ENCODE results near the gene SRPK1. TPM values are rescaled to one million over a fixed set of nuclear protein-coding genes. Genes with fewer than 3 reads are reported as not detected.

Gene SRPK1
- total and polyA plus RNA-seq, 2 of the 8 experiments (the other 6 are each of a cell fraction or from before 2014, with no cell fraction given): 25.7 to 116 TPM

- H3K79me2 ChIP-seq (ENCODE audit: control insufficient read depth in 1 of 2, insufficient read depth in 2 of 2, low read length in 2 of 2): peaks cover 3 to 88% of the 10 kb centered on the region in 2 experiments; a peak in 2 of 4 replicates
- H4K20me1 ChIP-seq (replicated peaks in 1 of 2; ENCODE audit: control insufficient read depth in 1 of 2, insufficient read depth in 2 of 2, low read length in 2 of 2): peaks cover 7 to 9% of the 10 kb centered on the region in 2 experiments
- no peak overlapping the region for H4K91ac ChIP-seq (replicated peaks; ENCODE audit: insufficient read length, low read length)
- TF ChIP-seq ATF3 (IDR thresholded peaks at IDR 0.05; ENCODE audit: insufficient read depth, low read depth, low read length) (no peak), SP4 (IDR thresholded peaks at IDR 0.05; ENCODE audit: low read length) (no peak), YY1 (IDR thresholded peaks at IDR 0.05; ENCODE audit: low read depth, low read length) (no peak), CEBPB (IDR thresholded peaks at IDR 0.05; ENCODE audit: low read depth, low read length) (no peak), KDM1A (IDR thresholded peaks at IDR 0.05; ENCODE audit: borderline replicate concordance, low read length) (no peak), POLR2A (IDR thresholded peaks at IDR 0.05; ENCODE audit: control extremely low read depth in 1 of 2, low read depth in 2 of 2, low read length in 2 of 2) (no peak), NANOG (IDR thresholded peaks at IDR 0.05; ENCODE audit: insufficient read depth, low read depth, low read length, poor library complexity, severe bottlenecking) (no peak), SIX5 (IDR thresholded peaks at IDR 0.05; ENCODE audit: low read depth, low read length) (no peak), TCF12 (IDR thresholded peaks at IDR 0.05; ENCODE audit: low read depth, low read length) (no peak), ASH2L (IDR thresholded peaks at IDR 0.05; ENCODE audit: low read length) (no peak), CBX5 (IDR thresholded peaks at IDR 0.05; ENCODE audit: low read depth, low read length) (no peak)
- H3K36me3 ChIP-seq (ENCODE audit: control insufficient read depth in 2 of 4, insufficient read depth in 4 of 4, low read length in 3 of 4): peaks cover 0 to 4% (median 2%) of the 10 kb centered on the region in 4 experiments; a peak in 2 of 8 replicates
- H2BK12ac ChIP-seq (ENCODE audit: low read depth, low read length): no peak overlapping the region
- H3K23ac ChIP-seq (ENCODE audit: insufficient read length): no peak overlapping the region
- ChIA-PET CTCF (ENCODE audit: partially characterized antibody) (no interaction called here), POLR2A (ENCODE audit: partially characterized antibody) (interaction anchor here (1.6 to 1.7 kb wide), 2 partner anchors 22 to 28 kb away, joined by 3 to 4 read pairs; no protein-coding TSS in a partner anchor)
- FAIRE-seq (no peak), DNase-seq (ENCODE audit: low read depth in 1 of 2, low spot score in 2 of 2) (no peak)
- no peak overlapping the region for H2BK15ac ChIP-seq (ENCODE audit: low read length)
- H2BK5ac ChIP-seq (ENCODE audit: low read depth, low read length): no peak overlapping the region
- H2BK20ac ChIP-seq (ENCODE audit: low read length): no peak overlapping the region
- WGBS, 2 experiments (ENCODE audit: extremely low coverage in 1 of 2, insufficient coverage in 1 of 2, insufficient read length in 1 of 2, insufficient replicate concordance in 2 of 2, low coverage in 1 of 2, low lambda C conversion rate in 2 of 2, missing lambda C conversion rate in 1 of 2): 83% methylated on average over 3 of the region's 3 CpGs; no CpG with 5 or more reads in 1 of the 2 experiments
- no peak overlapping the region for H3K4me3 ChIP-seq (ENCODE audit: extremely low read depth in 1 of 4, insufficient read depth in 2 of 4, low read depth in 3 of 4, low read length in 4 of 4)
- H2AK5ac ChIP-seq (ENCODE audit: low read depth, low read length): no peak overlapping the region
- no peak overlapping the region for H3K4ac ChIP-seq (replicated peaks; ENCODE audit: insufficient read length, low read depth, low read length)
- no peaks in the 10 kb centered on the region; the same call in 1 of the 2 replicates for H3K23me2 ChIP-seq (ENCODE audit: low read depth, low read length)
- no peak overlapping the region for H3K9ac ChIP-seq (replicated peaks in 1 of 4; ENCODE audit: extremely low read depth in 1 of 4, low read depth in 3 of 4, low read length in 3 of 4)
- H3K18ac ChIP-seq (ENCODE audit: extremely low read depth, low read length): no peak overlapping the region
- no peak overlapping the region for H3K56ac ChIP-seq (replicated peaks; ENCODE audit: insufficient read length, low read depth, low read length)
- no peak overlapping the region for H4K5ac ChIP-seq (ENCODE audit: insufficient read length, low read depth, low read length)
- no peaks in the 10 kb centered on the region for H3K27me3 ChIP-seq (replicated peaks in 1 of 4; ENCODE audit: control insufficient read depth in 3 of 4, extremely low read depth in 1 of 4, insufficient read depth in 3 of 4, low read length in 3 of 4)
- no peaks in the 10 kb centered on the region for H3K9me3 ChIP-seq (ENCODE audit: insufficient read depth in 2 of 2, low read depth in 1 of 2, low read length in 1 of 2)
- peaks cover 0 to 6% (median 3%) of the 10 kb centered on the region in 4 experiments; a peak in 2 of 7 replicates for H3K4me1 ChIP-seq (replicated peaks in 1 of 4; ENCODE audit: control insufficient read depth in 3 of 4, insufficient read depth in 4 of 4, low read length in 3 of 4)
- no peak overlapping the region for H2BK120ac ChIP-seq (replicated peaks; ENCODE audit: low read depth, low read length)
- no peak overlapping the region for H3K14ac ChIP-seq (ENCODE audit: insufficient read length)
- peak overlapping the region; percentile 26; the same call in 1 of the 2 replicates for H3K27ac ChIP-seq (ENCODE audit: low read depth, low read length)
- no peak overlapping the region for H4K8ac ChIP-seq (ENCODE audit: extremely low read depth, insufficient read depth, low read length)
- H2AFZ ChIP-seq (ENCODE audit: low read length): no peak overlapping the region
- 0 out of 4 replicates have a peak overlapping the region, but pooled peaks of 1 of the 2 experiments have one; percentile 6 for H3K4me2 ChIP-seq (ENCODE audit: insufficient read depth in 1 of 2, low read depth in 2 of 2, low read length in 2 of 2)
- peaks cover 4% of the 10 kb centered on the region for H3K79me1 ChIP-seq (ENCODE audit: low read depth, low read length)
Measured at GRCh38 chr6:35895560-35895959, 25.3 kb downstream of the SRPK1 start.
